Effector CD8-positive, alpha-beta T cell (primary cell): ENCODE results near the gene AKAP8L.
"Not testable (repeated sequence)": the region's sequence is repeated elsewhere in the genome, so short reads cannot be mapped to it uniquely, and the experiment has no call there.

Experiments used
- DNase-seq: peaks from one replicate; lab custom pipeline; 2025; lab: John Stamatoyannopoulos, UW

Gene AKAP8L

DNA sequence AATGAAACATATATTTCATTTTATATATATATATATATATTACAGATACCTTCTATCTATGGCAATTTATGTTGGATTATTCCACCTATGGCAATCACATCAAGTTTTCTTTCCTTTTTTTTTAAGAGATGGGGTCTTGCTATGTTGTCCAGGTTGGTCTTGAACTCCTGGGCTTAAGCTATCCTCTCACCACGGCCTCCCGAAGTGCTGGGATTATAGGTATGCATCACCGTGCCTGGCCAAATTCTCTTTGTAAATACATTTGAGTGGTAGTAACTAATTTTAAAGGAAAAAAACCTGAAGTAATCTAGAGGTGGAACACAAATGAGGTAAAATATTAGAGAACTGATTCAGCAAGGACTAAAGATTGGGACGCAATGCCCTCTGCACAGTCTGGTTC is 64.9 kb downstream of the AKAP8L start:
- DNase-seq, result no peak

DNA sequence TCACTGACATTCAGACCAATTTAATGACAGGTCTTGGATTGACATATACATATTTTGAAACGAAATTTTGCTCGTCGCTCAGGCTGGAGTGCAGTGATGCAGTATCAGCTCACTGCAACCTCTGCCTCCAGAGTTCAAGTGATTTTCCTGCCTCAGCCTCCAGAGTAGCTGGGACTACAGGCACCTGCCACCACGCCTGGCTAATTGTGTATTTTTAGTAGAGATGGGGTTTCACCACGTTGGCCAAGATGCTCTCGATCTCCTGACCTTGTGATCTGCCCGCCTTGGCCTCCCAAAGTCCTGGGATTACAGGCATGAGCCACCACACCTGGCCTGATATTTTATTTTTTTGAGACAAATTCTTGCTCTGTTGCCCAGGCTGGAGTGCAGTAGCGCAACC is 66.3 kb downstream of the AKAP8L start:
- not testable (repeated sequence) for DNase-seq

DNA sequence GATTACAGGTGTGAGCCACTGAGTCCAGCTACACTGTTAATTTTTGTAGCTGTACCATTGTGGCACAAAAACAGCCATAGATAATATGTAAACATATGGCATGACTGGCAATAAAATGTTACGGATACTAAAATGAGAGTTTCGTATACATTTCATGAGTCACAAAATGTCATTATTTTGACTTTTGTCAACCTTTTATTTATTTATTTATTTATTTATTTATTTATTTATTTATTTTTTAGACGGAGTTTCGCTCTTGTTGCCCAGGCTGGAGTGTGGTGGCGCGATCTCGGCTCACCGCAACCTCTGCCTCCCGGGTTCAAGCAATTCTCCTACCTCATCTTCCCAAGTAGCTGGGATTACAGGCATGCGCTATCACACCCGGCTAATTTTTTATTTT is 77.5 kb downstream of the AKAP8L start:
- not testable (repeated sequence) for DNase-seq

DNA sequence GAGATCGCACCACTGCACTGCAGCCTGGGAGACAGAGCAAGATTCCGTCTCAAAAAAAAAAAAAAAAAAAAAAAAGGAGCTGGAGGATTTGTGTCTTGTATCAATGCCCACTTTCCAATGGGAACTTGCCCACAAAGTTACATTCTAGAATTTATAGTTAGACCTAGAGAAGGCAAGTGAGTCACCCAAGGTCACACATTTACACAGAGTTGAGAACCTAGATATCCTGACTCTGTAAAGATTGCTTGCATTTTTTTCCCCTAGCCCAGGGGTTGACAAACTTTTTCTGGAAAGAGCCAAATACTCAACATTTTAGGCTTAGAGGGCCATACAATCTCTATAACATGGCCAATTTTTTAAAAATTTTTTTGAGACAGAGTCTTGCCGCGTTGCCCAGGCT is 78.7 kb downstream of the AKAP8L start:
- no peak for DNase-seq

- DNase-seq, result no peak
These were observed 81.6 kb downstream of the AKAP8L start for GRCh38 chr19:15337202-15337601.

DNA sequence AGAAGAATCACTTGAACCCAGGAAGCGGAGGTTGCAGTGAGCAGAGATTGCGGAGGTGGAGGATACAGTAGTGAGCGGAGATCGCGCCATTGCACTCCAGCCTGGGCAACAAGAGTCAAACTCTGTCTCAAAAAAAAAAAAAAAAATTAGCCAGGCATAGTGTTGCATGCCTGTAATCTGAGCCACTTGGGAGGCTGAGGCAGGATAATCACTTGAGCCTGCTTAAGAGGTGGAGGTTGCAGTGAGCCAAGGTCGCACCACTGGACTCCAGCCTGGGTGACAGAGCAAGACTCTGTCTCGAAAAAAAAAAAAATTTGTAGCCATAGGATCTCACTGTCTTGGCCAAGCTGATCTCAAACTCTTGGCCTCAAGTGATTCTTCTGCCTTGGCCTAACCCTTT is 82.8 kb downstream of the AKAP8L start:
- not testable (repeated sequence) for DNase-seq

- peak; percentile 65 for DNase-seq
These were observed 86.3 kb downstream of the AKAP8L start, which contains the start of gene BRD4 for GRCh38 chr19:15332311-15332996. Gene BRD4, minus strand, starts transcription at chr19:15332539. Its CDS starts 59,440 bp downstream, at chr19:15273099.

DNA sequence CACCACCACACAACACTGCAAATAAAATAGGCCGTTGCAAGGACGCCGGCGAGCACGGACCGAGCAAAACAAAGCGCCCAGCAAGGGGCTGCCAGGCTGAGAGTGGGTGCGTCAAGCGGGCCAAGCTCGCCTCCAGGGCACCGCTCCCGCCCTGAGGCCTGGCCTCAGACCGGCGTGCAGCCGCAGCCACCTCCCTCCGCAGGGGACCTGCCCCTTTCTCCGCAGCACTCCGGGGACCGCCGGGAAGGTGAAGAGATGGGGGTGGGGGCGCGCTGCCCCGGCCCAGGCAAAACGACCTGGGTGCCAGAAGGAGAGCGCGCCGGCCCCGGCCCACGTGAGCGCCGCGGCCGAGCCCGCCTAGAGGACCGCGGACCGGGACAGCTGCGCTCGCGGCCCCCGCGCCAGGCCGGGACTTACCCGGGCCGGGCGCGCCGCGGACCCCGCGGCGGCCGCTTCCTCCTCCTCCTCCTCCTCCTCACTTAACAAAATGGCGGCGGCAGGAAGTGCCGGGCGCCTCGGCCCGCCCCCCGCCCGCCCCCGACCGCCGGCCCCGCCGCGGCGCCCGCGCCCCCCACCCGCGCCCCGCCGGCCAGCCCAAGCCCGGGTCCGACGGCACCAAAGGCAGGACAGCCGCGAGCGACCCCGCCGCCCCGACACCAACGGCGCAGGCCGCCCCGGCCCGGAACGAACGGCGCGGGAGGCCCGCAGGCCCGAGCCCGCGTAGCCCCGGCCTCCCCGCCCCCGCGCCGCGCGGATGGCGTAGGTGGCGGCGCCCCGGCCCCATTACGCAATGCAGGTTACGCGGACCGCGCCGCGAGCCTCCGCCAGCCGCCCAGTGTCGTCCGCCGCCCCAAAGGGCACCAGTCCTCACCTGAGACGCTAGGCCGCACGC is 87.1 kb downstream of the AKAP8L start:
- peak; percentile 50 for DNase-seq

GRCh38 chr19:15330801-15331418 is 87.9 kb downstream of the AKAP8L start:
- no peak for DNase-seq
